KBM-7 (cell line): ENCODE data around the gene CD300LD.

Source experiments
- DNase-seq: peaks from one replicate; pipeline ENCODE4 v3.0.0-alpha.2; 2015
- in situ Hi-C: fragments of 300-500 bp; cut with MboI; formaldehyde crosslinking; loops from 2 replicates; pipeline ENCODE4 v1.14.3; 2020; ENCODE audit warnings: low sequenced_read_pairs, low pct_unique_long_range_greater_than_20kb, mixed read lengths

The CD300LD gene

GRCh38 chr17:74610108-74610507 is 18.0 kb upstream of the CD300LD start:
- DNase-seq, result no peak
- in situ Hi-C loops, result no loop called here

GRCh38 chr17:74608511-74608910 is 16.4 kb upstream of the CD300LD start:
- in situ Hi-C loops, result no loop called here
- no peak for DNase-seq

GRCh38 chr17:74607221-74607620 is 15.1 kb upstream of the CD300LD start:
- in situ Hi-C loops, result no loop called here
- DNase-seq, result no peak

GRCh38 chr17:74606050-74606449 is 14.0 kb upstream of the CD300LD start:
- in situ Hi-C loops, result no loop called here
- no peak for DNase-seq

- in situ Hi-C loops, result no loop called here
- DNase-seq, result no peak
Measured at GRCh38 chr17:74605361-74605760, 13.3 kb upstream of the CD300LD start.

GRCh38 chr17:74604761-74605160 is 12.7 kb upstream of the CD300LD start:
- in situ Hi-C loops, result no loop called here
- no peak for DNase-seq

GRCh38 chr17:74604200-74604599 is 12.1 kb upstream of the CD300LD start:
- DNase-seq, result no peak
- in situ Hi-C loops, result no loop called here

- in situ Hi-C loops, result no loop called here
- no peak for DNase-seq
Measured at GRCh38 chr17:74603746-74604145, 11.7 kb upstream of the CD300LD start.

GRCh38 chr17:74603037-74603635 is 11.1 kb upstream of the CD300LD start:
- DNase-seq, result peak; percentile 54
- in situ Hi-C loops, result no loop called here

- in situ Hi-C loops, result no loop called here
- peak; percentile 46 for DNase-seq
Measured at GRCh38 chr17:74601944-74602572, 10.0 kb upstream of the CD300LD start.

GRCh38 chr17:74599448-74599939 is 7.4 kb upstream of the CD300LD start:
- DNase-seq, result peak; percentile 41
- in situ Hi-C loops, result no loop called here

- peak; percentile 17 for DNase-seq
- in situ Hi-C loops, result no loop called here
Measured at GRCh38 chr17:74599023-74599399, 6.9 kb upstream of the CD300LD start.

- in situ Hi-C loops, result no loop called here
- DNase-seq, result no peak
Measured at GRCh38 chr17:74598346-74599022, 6.4 kb upstream of the CD300LD start.

GRCh38 chr17:74597069-74597790 is 5.1 kb upstream of the CD300LD start:
- in situ Hi-C loops, result no loop called here

GRCh38 chr17:74595037-74595750 is 3.1 kb upstream of the CD300LD start:
- no peak for DNase-seq
- in situ Hi-C loops, result no loop called here

More at GRCh38 chr17:74597069-74597790, 5.1 kb upstream of the CD300LD start:
- no peak for DNase-seq

- no peak for DNase-seq
- in situ Hi-C loops, result no loop called here
Measured at GRCh38 chr17:74591503-74591902, 580 bp downstream of the CD300LD start.

GRCh38 chr17:74585711-74586110 is 6.4 kb downstream of the CD300LD start:
- DNase-seq, result no peak
- in situ Hi-C loops, result no loop called here

- in situ Hi-C loops, result no loop called here
- DNase-seq, result no peak
Measured at GRCh38 chr17:74584292-74585060, 7.6 kb downstream of the CD300LD start.

GRCh38 chr17:74582633-74583032 is 9.4 kb downstream of the CD300LD start:
- in situ Hi-C loops, result no loop called here
- no peak for DNase-seq
